Right lobe of liver (tissue), 6 donors: ENCODE measurements around the gene OSBPL2. TPM values are rescaled to one million over a fixed set of nuclear protein-coding genes. Genes with fewer than 3 reads are reported as not detected.

ENCODE experiments used
- ATAC-seq, 4 donors: fragments of 200-7000 bp; cut with Tn5 transposase; one replicate each; pipeline ENCODE4 v1.9.1; 2020; ENCODE audit warnings: mild to moderate bottlenecking in 4 of 4, moderate library complexity in 4 of 4
- DNase-seq, 3 donors: peaks; one replicate each; pipeline ENCODE4 v3.0.0-alpha.2; 2020
- H3K27ac ChIP-seq, 3 donors: fragments of 200-600 bp; one replicate each; pipeline ENCODE4 v1.8.0; 2022
- H3K27me3 ChIP-seq, 2 donors: fragments of 200-600 bp; one replicate each; pipeline ENCODE4 v1.8.0; 2022
- H3K36me3 ChIP-seq, 4 donors: fragments of 200-600 bp; sonication (generic) in 1 of 4; one replicate each; pipeline versions ENCODE4 v1.5.1 to v1.8.0; 2017 to 2022; ENCODE audit warnings: control low read depth in 1 of 4
- H3K4me1 ChIP-seq, 4 donors: fragments of 200-600 bp; sonication (generic) in 1 of 4; one replicate each; pipeline versions ENCODE4 v1.5.1 to v1.8.0; 2017 to 2022; ENCODE audit warnings: control low read depth in 1 of 4
- H3K4me3 ChIP-seq, 3 donors: fragments of 200-600 bp; one replicate each; pipeline ENCODE4 v1.8.0; 2022
- H3K9me3 ChIP-seq, 4 donors: fragments of 200-600 bp; sonication (generic) in 1 of 4; one replicate each; pipeline versions ENCODE4 v1.5.1 to v1.8.0; 2017 to 2022; ENCODE audit warnings: control low read depth in 1 of 4
- CTCF ChIP-seq, 4 donors: fragments of 200-600 bp in 3 of 4; fragments of 450-650 bp in 1 of 4; IDR thresholded peaks; one replicate each; pipeline versions ENCODE4 v1.5.1 to v1.8.0; 2016 to 2022; ENCODE audit warnings: antibody characterized with exemption in 4 of 4, mild to moderate bottlenecking in 2 of 4
- POLR2A ChIP-seq: fragments of 450-650 bp; IDR thresholded peaks from one replicate; pipeline ENCODE4 v1.6.1; 2017; ENCODE audit warnings: antibody characterized with exemption, mild to moderate bottlenecking
- WGBS: methylation state at CpG from one replicate; pipeline ENCODE4 v1.1.6; 2018; ENCODE audit warnings: low coverage, low lambda C conversion rate; ENCODE audit not compliant: insufficient coverage; ENCODE audit errors: missing lambda C conversion rate; 5-methylcytosine and 5-hydroxymethylcytosine counted together
- intact Hi-C, 2 donors: fragments of 100-400 bp; cut with DNase I; formaldehyde crosslinking; loops; one replicate each; pipeline versions ENCODE4 v1.11.2 to v1.14.1; 2022
- microRNA-seq, 2 donors: library from miRNA; unstranded; fragments of <30 nt; microRNA quantifications; one replicate each; pipeline ENCODE4, GENCODE V29; 2019 to 2020
- total RNA-seq, 6 experiments: library from RNA; depleted of rRNA in 2 of 6; stranded (reverse); fragments of >200 nt in 2 of 6; fragmentation: NEBNext Ultra II Directional in 3 of 6; extraction: Animal tissue kit (Norgen Biotek cat#: 25700) in 3 of 6; gene quantifications; one replicate each; pipeline versions ENCODE4 v1.1.0 to v1.2.4, GENCODE V29; 2016 to 2023
- donor health status: DM: no; HTN: yes; CAD: no.
- donor health status: DM: no; HTN: no; CAD: no.
- donor health status: DM: no; HTN: no; CAD: no.
- donor health status: DM: no; HTN: yes; CAD: no.
- donor health status: DM: no; HTN: yes; CAD: no.

OSBPL2 gene
- total RNA-seq, 6 experiments from 2014 or later = 15.6 to 27.8 (median 21.2) TPM

GRCh38 chr20:62339647-62340062, 101.3 kb downstream of the OSBPL2 start:
- intact Hi-C loops = no loop called here
- no peak overlapping the region for H3K27ac ChIP-seq
- WGBS = 42% methylated on average over 9 of the region's 14 CpGs
- H3K4me3 ChIP-seq = no peak overlapping the region
- DNase-seq = peak in 1 of 3 donors; percentile 17
- no peaks in the 10 kb centered on the region for H3K27me3 ChIP-seq
- peaks cover 0 to 15% (median 5%) of the 10 kb centered on the region in 4 donors for H3K36me3 ChIP-seq
- TF ChIP-seq POLR2A (no peak), CTCF (IDR thresholded peaks at IDR 0.05) (no peak)
- ATAC-seq = peak; percentile 10 to 38 (median 22)
- H3K9me3 ChIP-seq = no peaks in the 10 kb centered on the region
- H3K4me1 ChIP-seq = no peaks in the 10 kb centered on the region

GRCh38 chr20:62342910-62343309, 104.6 kb downstream of the OSBPL2 start:
- no peaks in the 10 kb centered on the region for H3K27me3 ChIP-seq
- WGBS = 25% methylated on average over 8 of the region's 10 CpGs
- H3K4me1 ChIP-seq = no peaks in the 10 kb centered on the region
- H3K36me3 ChIP-seq = peaks cover 0 to 9% (median 3%) of the 10 kb centered on the region in 4 donors
- intact Hi-C loops = no loop called here
- TF ChIP-seq CTCF (IDR thresholded peaks at IDR 0.05) (no peak), POLR2A (no peak)
- H3K4me3 ChIP-seq = no peak overlapping the region
- ATAC-seq = peak; percentile 53 to 73 (median 61)
- no peak for DNase-seq
- H3K9me3 ChIP-seq = no peaks in the 10 kb centered on the region
- H3K27ac ChIP-seq = no peak overlapping the region

- H3K9me3 ChIP-seq = no peaks in the 10 kb centered on the region
- H3K4me3 ChIP-seq = no peak overlapping the region
- intact Hi-C loops = no loop called here
- H3K27me3 ChIP-seq = no peaks in the 10 kb centered on the region
- no peaks in the 10 kb centered on the region for H3K4me1 ChIP-seq
- H3K36me3 ChIP-seq = peaks cover 0 to 9% (median 3%) of the 10 kb centered on the region in 4 donors
- DNase-seq (no peak), ATAC-seq (no peak)
- no peak overlapping the region for H3K27ac ChIP-seq
- TF ChIP-seq CTCF (IDR thresholded peaks at IDR 0.05) (no peak), POLR2A (no peak)
- WGBS = 89% methylated on average over 4 of the region's 5 CpGs
Measured at GRCh38 chr20:62344092-62344491, 105.8 kb downstream of the OSBPL2 start.

GRCh38 chr20:62344782-62345181, 106.5 kb downstream of the OSBPL2 start:
- no peak overlapping the region for H3K27ac ChIP-seq
- 65% methylated on average over 6 of the region's 10 CpGs for WGBS
- H3K4me1 ChIP-seq = no peaks in the 10 kb centered on the region
- DNase-seq (no peak), ATAC-seq (no peak)
- no peak overlapping the region for H3K4me3 ChIP-seq
- intact Hi-C loops = no loop called here
- TF ChIP-seq CTCF (IDR thresholded peaks at IDR 0.05) (no peak), POLR2A (no peak)
- no peaks in the 10 kb centered on the region for H3K27me3 ChIP-seq
- H3K36me3 ChIP-seq = peaks cover 0 to 2% (median under 1%) of the 10 kb centered on the region in 4 donors
- H3K9me3 ChIP-seq = no peaks in the 10 kb centered on the region

Small RNAs within 50 kb of the gene (microRNA-seq; reads per million reads assigned to microRNA genes)
- 0.29 to 0.64 reads per million in 2 donors for gene MIR4758

Other genes starting within 250 kb of the OSBPL2 start
- 10 to 100 TPM in 4 of 6 experiments, 1 to 10 TPM in 2; 9.0 to 13.0 (median 11.3) TPM for gene TAF4, start 172.6 kb upstream of the OSBPL2 start, total RNA-seq
- 10 to 100 TPM in 5 of 6 experiments, 1 to 10 TPM in 1; 9.5 to 19.8 (median 14.2) TPM for gene LSM14B, start 116.0 kb upstream of the OSBPL2 start, total RNA-seq
- 100 to 1,000 TPM; 108 to 268 (median 116) TPM for gene PSMA7, start 95.1 kb upstream of the OSBPL2 start, total RNA-seq
- 10 to 100 TPM; 14.1 to 26.5 (median 23.7) TPM for gene SS18L1, start 94.8 kb upstream of the OSBPL2 start, total RNA-seq
- 10 to 100 TPM; 27.0 to 45.6 (median 31.8) TPM for gene MTG2, start 55.5 kb upstream of the OSBPL2 start, total RNA-seq
- gene HRH3, start 18.2 kb upstream of the OSBPL2 start, total RNA-seq = not detected
- gene ADRM1, start 64.5 kb downstream of the OSBPL2 start, total RNA-seq = 100 to 1,000 TPM in 2 of 6 experiments, 10 to 100 TPM in 4; 49.5 to 139 (median 55.7) TPM
- gene LAMA5, start 128.8 kb downstream of the OSBPL2 start, total RNA-seq = 10 to 100 TPM; 30.3 to 80.8 (median 47.1) TPM
- 100 to 1,000 TPM; 339 to 696 (median 413) TPM for gene RPS21, start 148.6 kb downstream of the OSBPL2 start, total RNA-seq
- gene CABLES2, start 168.8 kb downstream of the OSBPL2 start, total RNA-seq = 1 to 10 TPM; 1.4 to 2.9 (median 2.5) TPM
- not detected for gene RBBP8NL, start 189.0 kb downstream of the OSBPL2 start, total RNA-seq
- under 1 TPM; 0.12 to 0.56 (median 0.26) TPM for gene GATA5, start 237.5 kb downstream of the OSBPL2 start, total RNA-seq